Measurements from ENCODE around the gene GRK1.

- TF ChIP-seq CTCF (IDR thresholded peaks at IDR 0.05; ENCODE audit: low read depth, low read length): no peak
- TF ChIP-seq POLR2A (IDR thresholded peaks at IDR 0.05; ENCODE audit: extremely low read depth, insufficient read length): no peak
- no peak for TF ChIP-seq MAX (IDR thresholded peaks at IDR 0.05; ENCODE audit: low read depth, low read length)
- TF ChIP-seq MYC (IDR thresholded peaks at IDR 0.05; ENCODE audit: low read depth, low read length): no peak
These were observed 65.3 kb downstream of the GRK1 start for GRCh38 chr13:113732176-113732960.

All from NB4 (cell line).